K562 (cell line): ENCODE data around the gene BCO1. TPM values are rescaled to one million over a fixed set of nuclear protein-coding genes. Genes with fewer than 3 reads are reported as not detected.

Source experiments
- ATAC-seq: fragments of 200-7000 bp; cut with Tn5 transposase; 3 replicates; pipeline ENCODE4 v1.9.1; 2020; ENCODE audit warnings: moderate library complexity
- BruUV-seq: library from RNA; stranded (reverse); fragments of 400-500 nt; replicated peaks from 2 replicates; lab custom pipeline; 2021; lab: Mats Ljungman, UMichigan
- CTCF ChIA-PET: fragments of 300-600 bp; formaldehyde crosslinking; extraction: SDS; loops from one replicate; lab custom pipeline; 2021; ENCODE audit warnings: low intra/inter-chr PET ratio; lab: Yijun Ruan, JAX
- POLR2A ChIA-PET: fragments of 300-600, 350-650 bp; sonication (Branson Sonifier 250); formaldehyde crosslinking; extraction: SDS; loops from one replicate; lab custom pipeline; 2021; ENCODE audit warnings: antibody characterized with exemption, inconsistent platforms; lab: Yijun Ruan, JAX
- DNase-seq, 4 experiments: peaks; one replicate each; pipeline versions ENCODE4 v3.0.0 to v3.0.0-alpha.2; 2011 to 2018; ENCODE audit warnings: low spot score in 3 of 4, mixed read lengths in 3 of 4; ENCODE audit errors: extremely low read depth in 1 of 4
- FAIRE-seq: peaks from 2 replicates; lab custom pipeline; 2011; peaks lifted over from hg19 to GRCh38; lab: Jason Lieb, UNC
- H2AFZ ChIP-seq: 2 replicates; pipeline ENCODE4 v1.6.0; 2011; ENCODE audit warnings: low read depth, low read length, control low read depth, inconsistent platforms
- H3K27ac ChIP-seq: fragments of 200-600 bp; 3 replicates; pipeline ENCODE4 v1.8.0; 2011; ENCODE audit warnings: low read depth, mild to moderate bottlenecking, control low read depth, inconsistent platforms, low read length, moderate library complexity, mixed read lengths; ENCODE audit errors: extremely low read depth
- H3K27me3 ChIP-seq, 2 experiments: fragments of 300-600 bp in 1 of 2; 2 replicates in 1 of 2; 3 replicates in 1 of 2; pipeline versions ENCODE4 v1.6.0 to v1.8.0; 2011; ENCODE audit warnings: inconsistent platforms in 2 of 2, low read length in 2 of 2, mild to moderate bottlenecking in 1 of 2, mixed read lengths in 1 of 2, moderate library complexity in 1 of 2; ENCODE audit not compliant: control insufficient read depth in 2 of 2, insufficient read depth in 2 of 2
- H3K36me3 ChIP-seq: fragments of 300-600 bp; 3 replicates; pipeline ENCODE4 v1.8.0; 2011; ENCODE audit warnings: mild to moderate bottlenecking, low read length, inconsistent platforms; ENCODE audit not compliant: control insufficient read depth, insufficient read depth
- H3K4me1 ChIP-seq, 2 experiments: fragments of 200-600 bp in 1 of 2; replicated peaks in 1 of 2; 2 replicates in 1 of 2; 3 replicates in 1 of 2; pipeline versions ENCODE4 v1.5.1 to v1.8.0; 2011; ENCODE audit warnings: inconsistent platforms in 2 of 2, low read length in 2 of 2, mild to moderate bottlenecking in 1 of 2, mixed read lengths in 1 of 2, moderate library complexity in 1 of 2; ENCODE audit not compliant: control insufficient read depth in 2 of 2, insufficient read depth in 2 of 2
- H3K4me2 ChIP-seq: 2 replicates; pipeline ENCODE4 v1.6.1; 2011; ENCODE audit warnings: low read length, control low read depth, inconsistent platforms, mixed read lengths; ENCODE audit not compliant: insufficient read depth
- H3K4me3 ChIP-seq: fragments of 200-600 bp; sonication (generic), shearing (Covaris generic); 2 replicates; pipeline ENCODE4 v1.5.1; 2016; ENCODE audit warnings: control low read depth, inconsistent platforms
- H3K79me2 ChIP-seq: fragments of 200-600 bp; 3 replicates; pipeline ENCODE4 v1.8.0; 2011; ENCODE audit warnings: low read length, inconsistent platforms; ENCODE audit not compliant: control insufficient read depth, insufficient read depth
- H3K9ac ChIP-seq, 2 experiments: 2 replicates each; pipeline versions ENCODE4 v1.6.0 to v1.6.1; 2011; ENCODE audit warnings: low read depth in 2 of 2, low read length in 2 of 2, control low read depth in 1 of 2, inconsistent platforms in 1 of 2, mild to moderate bottlenecking in 1 of 2, mixed read lengths in 1 of 2; ENCODE audit not compliant: insufficient read depth in 1 of 2
- H3K9me1 ChIP-seq: one replicate; pipeline ENCODE4 v1.6.0; 2011; ENCODE audit warnings: inconsistent platforms, mild to moderate bottlenecking, low read length, moderate library complexity; ENCODE audit not compliant: control insufficient read depth, insufficient read depth
- H3K9me3 ChIP-seq: replicated peaks from 2 replicates; pipeline ENCODE4 v1.5.1; 2011; ENCODE audit warnings: low read depth, low read length, inconsistent platforms; ENCODE audit not compliant: control insufficient read depth, insufficient read depth
- H4K20me1 ChIP-seq: replicated peaks from 2 replicates; pipeline ENCODE4 v1.6.1; 2011; ENCODE audit warnings: low read length, inconsistent platforms, mixed read lengths; ENCODE audit not compliant: control insufficient read depth, insufficient read depth
- E2F8 ChIP-seq: fragments of 450-650 bp; IDR thresholded peaks from 2 replicates; pipeline ENCODE4 v1.7.1; 2018; ENCODE audit warnings: mild to moderate bottlenecking, low read depth; ENCODE audit not compliant: partially characterized antibody
- EZH2 ChIP-seq: IDR thresholded peaks from 2 replicates; pipeline ENCODE4 v1.6.1; 2012; ENCODE audit warnings: low read depth, mild to moderate bottlenecking, inconsistent platforms, low read length, borderline replicate concordance
- HDAC2 ChIP-seq: fragments of 450-650 bp; IDR thresholded peaks from 2 replicates; pipeline ENCODE4 v1.6.1; 2016; ENCODE audit warnings: mild to moderate bottlenecking
- ILK ChIP-seq: fragments of 450-650 bp; IDR thresholded peaks from 2 replicates; pipeline ENCODE4 v1.6.1; 2016; ENCODE audit warnings: missing genetic modification characterization, low read depth, mild to moderate bottlenecking, missing compliant biosample characterization, moderate library complexity, borderline replicate concordance
- JUNB ChIP-seq: fragments of 450-650 bp; formaldehyde crosslinking; conservative IDR thresholded peaks from 2 replicates; pipeline ENCODE4 v1.4.0; 2020; ENCODE audit warnings: mild to moderate bottlenecking
- MEF2A ChIP-seq: IDR thresholded peaks from 2 replicates; pipeline ENCODE4 v1.6.1; 2011; ENCODE audit warnings: low read depth, mild to moderate bottlenecking, low read length, moderate library complexity; ENCODE audit not compliant: control insufficient read depth
- MYNN ChIP-seq, 2 experiments: sonication (generic); formaldehyde crosslinking in 1 of 2; IDR thresholded peaks; 2 replicates each; pipeline versions ENCODE4 v1.5.0 to v1.6.1; 2016 to 2020; ENCODE audit warnings: antibody characterized with exemption in 1 of 2, missing genetic modification reagents in 1 of 2
- NR2C2 ChIP-seq, 2 experiments: fragments of 200-800 bp in 1 of 2; sonication (Bioruptor generic) in 1 of 2; sonication (generic) in 1 of 2; formaldehyde crosslinking in 1 of 2; IDR thresholded peaks; 2 replicates each; pipeline versions ENCODE4 v1.6.1 to v1.8.0; 2016 to 2022; ENCODE audit warnings: mild to moderate bottlenecking in 1 of 2, missing compliant biosample characterization in 1 of 2, missing genetic modification characterization in 1 of 2, missing genetic modification reagents in 1 of 2
- PHB2 ChIP-seq: fragments of 450-650 bp; IDR thresholded peaks from 2 replicates; pipeline ENCODE4 v1.6.1; 2017; ENCODE audit warnings: low read depth
- RBFOX2 ChIP-seq: fragments of 200-400 bp; formaldehyde crosslinking; IDR thresholded peaks from 2 replicates; pipeline ENCODE4 v1.6.1; 2017; ENCODE audit warnings: low read depth, mild to moderate bottlenecking, low read length, moderate library complexity
- SREBF2 ChIP-seq: sonication (generic); formaldehyde crosslinking; IDR thresholded peaks from 2 replicates; pipeline ENCODE4 v1.4.0; 2020; ENCODE audit warnings: mild to moderate bottlenecking, missing genetic modification reagents
- SRSF9 ChIP-seq: fragments of 200-400 bp; formaldehyde crosslinking; IDR thresholded peaks from 2 replicates; pipeline ENCODE4 v1.6.1; 2017; ENCODE audit warnings: low read depth, low read length, borderline replicate concordance
- TAF1 ChIP-seq: IDR thresholded peaks from 2 replicates; pipeline ENCODE4 v1.6.1; 2011; ENCODE audit warnings: mild to moderate bottlenecking, low read length, moderate library complexity; ENCODE audit not compliant: insufficient read depth, control insufficient read depth, severe bottlenecking; ENCODE audit errors: extremely low read depth
- TBP ChIP-seq: optimal IDR thresholded peaks from 2 replicates; pipeline ENCODE3; 2011; ENCODE audit warnings: low read depth, low read length, improper control_type of control experiment
- ZNF175 ChIP-seq: fragments of 200-800 bp; sonication (Bioruptor generic); IDR thresholded peaks from 2 replicates; pipeline ENCODE4 v1.6.1; 2016; ENCODE audit warnings: low read depth, mild to moderate bottlenecking, missing genetic modification characterization, missing compliant biosample characterization
- ZNF274 ChIP-seq: IDR thresholded peaks from 2 replicates; pipeline ENCODE4 v1.6.1; 2011; ENCODE audit warnings: low read depth, mild to moderate bottlenecking, low read length, moderate library complexity, borderline replicate concordance
- ZNF3 ChIP-seq: fragments of 250-450 bp; sonication (Bioruptor Pico); IDR thresholded peaks from 2 replicates; pipeline ENCODE4 v1.5.0; 2021; ENCODE audit warnings: mild to moderate bottlenecking, moderate library complexity
- ZNF699 ChIP-seq: fragments of 250-450 bp; sonication (Bioruptor Pico); IDR thresholded peaks from 2 replicates; pipeline ENCODE4 v1.8.0; 2021; ENCODE audit warnings: mild to moderate bottlenecking, moderate library complexity; ENCODE audit not compliant: insufficient replicate concordance
- ZNF740 ChIP-seq, 3 experiments: fragments of 200-800 bp in 1 of 3; sonication (Bioruptor generic) in 1 of 3; sonication (generic) in 1 of 3; formaldehyde crosslinking in 1 of 3; IDR thresholded peaks; 2 replicates each; pipeline versions ENCODE4 v1.6.1 to v1.8.0; 2016 to 2022; ENCODE audit warnings: mild to moderate bottlenecking in 2 of 3, missing compliant biosample characterization in 2 of 3, missing genetic modification characterization in 2 of 3, missing genetic modification reagents in 1 of 3
- WGBS: fragments of 100-300 bp; shearing (Covaris generic); methylation state at CpG from one replicate; pipeline ENCODE4 v1.1.6; 2016; ENCODE audit warnings: low coverage, mixed read lengths; ENCODE audit not compliant: insufficient coverage; ENCODE audit errors: missing lambda C conversion rate; 5-methylcytosine and 5-hydroxymethylcytosine counted together
- in situ Hi-C: fragments of 300-500 bp; cut with MboI; formaldehyde crosslinking; loops from 4 replicates; pipeline ENCODE4 v1.15.0; 2018; ENCODE audit warnings: inconsistent platforms, mixed read lengths
- intact Hi-C: fragments of 100-400 bp; cut with micrococcal nuclease; formaldehyde crosslinking; loops from 2 replicates; pipeline ENCODE4 v1.14.2; 2022
- polyA plus RNA-seq, 8 experiments: library from polyadenylated mRNA; depleted of rRNA in 4 of 8; stranded (reverse) in 5 of 8; unstranded in 3 of 8; fragments of >200 nt; fragmentation: Nextera tagmentation in 2 of 8; fragmentation: Illumina TruSeq in 1 of 8; extraction: Ambion mirVana in 2 of 8; extraction: Trizol in 1 of 8; gene quantifications; 2 replicates each; pipeline versions ENCODE4 v1.2.1 to v1.2.3, GENCODE V29; 2011 to 2014; ENCODE audit warnings: inconsistent platforms in 1 of 8, missing spikeins in 1 of 8
- total RNA-seq, 7 experiments: library from RNA; depleted of rRNA in 6 of 7; stranded (reverse); fragments of >200 nt in 6 of 7; fragmentation: Illumina TruSeq in 2 of 7; extraction: Trizol in 2 of 7; gene quantifications; 2 replicates each; pipeline versions ENCODE4 v1.2.1 to v1.2.3, GENCODE V29; 2011 to 2021; ENCODE audit warnings: low replicate concordance in 1 of 7

Gene BCO1
- total and polyA plus RNA-seq, 9 of the 15 experiments (the other 6 are each of a cell fraction or from before 2014, with no cell fraction given): not detected

GRCh38 chr16:81216114-81216513 is 22.4 kb upstream of the BCO1 start:
- TF ChIP-seq ZNF3 (CRISPR knock-in tag): no peak
- no peak for TF ChIP-seq MEF2A
- TF ChIP-seq PHB2: no peak
- no peak for TF ChIP-seq EZH2
- no peak for TF ChIP-seq ZNF740 (CRISPR knock-in tag; IDR thresholded peaks at IDR 0.05)
- TF ChIP-seq ZNF740 (tag; IDR thresholded peaks at IDR 0.05): no peak
- TF ChIP-seq SREBF2 (CRISPR knock-in tag): no peak
- TF ChIP-seq NR2C2 (CRISPR knock-in tag; IDR thresholded peaks at IDR 0.05): no peak
- no peak for TF ChIP-seq NR2C2 (tag; IDR thresholded peaks at IDR 0.05)
- TF ChIP-seq JUNB (CRISPR knock-in tag): no peak
- no peak for TF ChIP-seq ILK (tag)
- no peak for TF ChIP-seq E2F8
- TF ChIP-seq RBFOX2: no peak
- no peak for TF ChIP-seq ZNF175 (CRISPR knock-in tag)
- no peak for TF ChIP-seq TAF1
- no peak for TF ChIP-seq TBP
- TF ChIP-seq ZNF699: no peak
- TF ChIP-seq MYNN (IDR thresholded peaks at IDR 0.05): no peak
- TF ChIP-seq MYNN (CRISPR knock-in tag; IDR thresholded peaks at IDR 0.05): no peak
- no peak for TF ChIP-seq ZNF274
- TF ChIP-seq HDAC2: no peak
- TF ChIP-seq SRSF9: no peak

More at GRCh38 chr16:81216114-81216513, 22.4 kb upstream of the BCO1 start:
- Histone ChIP-seq H2AFZ (no peak overlapping the region), H3K4me1 (peaks cover 12 to 20% of the 10 kb centered on the region in 2 experiments; a peak in 4 of 5 replicates), H3K9ac (0 out of 4 replicates have a peak overlapping the region, but pooled peaks of 1 of the 2 experiments have one; percentile 2), H3K79me2 (no peaks in the 10 kb centered on the region), H3K4me2 (no peak overlapping the region), H3K9me1 (no peaks in the 10 kb centered on the region), H3K27me3 (peaks cover 34 to 60% of the 10 kb centered on the region in 2 experiments), H3K4me3 (no peak overlapping the region), H3K36me3 (no peaks in the 10 kb centered on the region), H3K9me3 (no peaks in the 10 kb centered on the region), H4K20me1 (peaks cover 5% of the 10 kb centered on the region; the same call in 1 of the 2 replicates), H3K27ac (no peak overlapping the region)
- intact Hi-C loops (no loop called here), in situ Hi-C loops (no loop called here)
- CTCF ChIA-PET: no interaction called here
- no peak for DNase-seq
- POLR2A ChIA-PET: interaction anchor here (0.5 to 0.7 kb wide), 3 partner anchors 24 to 1694 kb away, joined by 3 read pairs; no protein-coding TSS in a partner anchor
- FAIRE-seq: no peak
- WGBS: 4% methylated on average over 16 of the region's 16 CpGs
- BruUV-seq: no TSS peak
- ATAC-seq: no peak
